Lower lobe of right lung (tissue), 2 donors: ENCODE results near the gene IMMP2L. TPM values are rescaled to one million over a fixed set of nuclear protein-coding genes. Genes with fewer than 3 reads are reported as not detected.
A peak's percentile ranks its signal among the peaks of the same experiment; 100 is the strongest.

Experiments used
- ATAC-seq, 2 donors: fragments of 200-7000 bp; cut with Tn5 transposase; one replicate each; pipeline ENCODE4 v1.9.1; 2020 to 2022; ENCODE audit warnings: mild to moderate bottlenecking in 2 of 2, moderate library complexity in 2 of 2
- DNase-seq: peaks from one replicate; pipeline ENCODE4 v3.0.0-alpha.2; 2020
- H3K27ac ChIP-seq: fragments of 200-600 bp; one replicate; pipeline ENCODE4 v1.8.0; 2022
- H3K27me3 ChIP-seq: fragments of 200-600 bp; one replicate; pipeline ENCODE4 v1.8.0; 2022; ENCODE audit warnings: low read depth
- H3K36me3 ChIP-seq: fragments of 200-600 bp; one replicate; pipeline ENCODE4 v1.8.0; 2022; ENCODE audit warnings: mild to moderate bottlenecking
- H3K4me1 ChIP-seq: fragments of 200-600 bp; one replicate; pipeline ENCODE4 v1.8.0; 2022
- H3K4me3 ChIP-seq: fragments of 200-600 bp; one replicate; pipeline ENCODE4 v1.8.0; 2022; ENCODE audit warnings: mild to moderate bottlenecking
- H3K9me3 ChIP-seq: fragments of 200-600 bp; one replicate; pipeline ENCODE4 v1.8.0; 2022
- intact Hi-C: fragments of 100-400 bp; cut with DNase I; formaldehyde crosslinking; loops from one replicate; pipeline ENCODE4 v1.11.0; 2022
- total RNA-seq: library from RNA; stranded (reverse); fragmentation: NEBNext Ultra II Directional; extraction: Animal tissue kit (Norgen Biotek cat#: 25700); gene quantifications from one replicate; pipeline ENCODE4 v1.2.1, GENCODE V29; 2021
- TF ChIP-seq, protein P1 (sequence below): fragments of 200-600 bp; IDR thresholded peaks from one replicate; pipeline ENCODE4 v1.8.0; 2022; ENCODE audit warnings: antibody characterized with exemption, mild to moderate bottlenecking
- donor health status: DM: no; HTN: yes; CAD: no; lungs with severe emphysema.

IMMP2L gene
- total RNA-seq, 1 donor from 2014 or later = 14.7 TPM

DNA sequence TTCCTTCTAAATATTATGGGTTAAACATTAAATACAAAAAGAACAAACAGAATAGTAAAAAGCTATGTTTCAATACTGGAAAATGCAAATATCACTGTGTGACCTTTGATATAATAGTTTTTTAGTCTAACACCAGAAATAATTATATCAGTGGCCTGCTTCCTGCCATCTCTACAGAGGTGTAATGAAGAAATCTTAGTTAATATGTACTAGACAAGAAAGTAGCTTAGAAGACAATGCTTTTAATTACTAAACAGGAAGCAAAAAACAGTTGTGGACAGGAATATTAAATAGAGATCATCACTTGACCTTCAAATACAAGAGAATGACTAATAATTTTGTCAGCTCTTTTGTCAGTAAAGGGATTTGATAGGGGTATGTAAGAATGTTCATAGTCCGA lies 518.7 kb downstream of the IMMP2L start:
- no peaks in the 10 kb centered on the region for H3K9me3 ChIP-seq
- TF ChIP-seq, protein P1, sequence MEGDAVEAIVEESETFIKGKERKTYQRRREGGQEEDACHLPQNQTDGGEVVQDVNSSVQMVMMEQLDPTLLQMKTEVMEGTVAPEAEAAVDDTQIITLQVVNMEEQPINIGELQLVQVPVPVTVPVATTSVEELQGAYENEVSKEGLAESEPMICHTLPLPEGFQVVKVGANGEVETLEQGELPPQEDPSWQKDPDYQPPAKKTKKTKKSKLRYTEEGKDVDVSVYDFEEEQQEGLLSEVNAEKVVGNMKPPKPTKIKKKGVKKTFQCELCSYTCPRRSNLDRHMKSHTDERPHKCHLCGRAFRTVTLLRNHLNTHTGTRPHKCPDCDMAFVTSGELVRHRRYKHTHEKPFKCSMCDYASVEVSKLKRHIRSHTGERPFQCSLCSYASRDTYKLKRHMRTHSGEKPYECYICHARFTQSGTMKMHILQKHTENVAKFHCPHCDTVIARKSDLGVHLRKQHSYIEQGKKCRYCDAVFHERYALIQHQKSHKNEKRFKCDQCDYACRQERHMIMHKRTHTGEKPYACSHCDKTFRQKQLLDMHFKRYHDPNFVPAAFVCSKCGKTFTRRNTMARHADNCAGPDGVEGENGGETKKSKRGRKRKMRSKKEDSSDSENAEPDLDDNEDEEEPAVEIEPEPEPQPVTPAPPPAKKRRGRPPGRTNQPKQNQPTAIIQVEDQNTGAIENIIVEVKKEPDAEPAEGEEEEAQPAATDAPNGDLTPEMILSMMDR = no peak
- H3K4me3 ChIP-seq = no peak overlapping the region
- no peak for ATAC-seq
- intact Hi-C loops = no loop called here
- H3K36me3 ChIP-seq = no peaks in the 10 kb centered on the region
- H3K27ac ChIP-seq = no peak overlapping the region
- no peaks in the 10 kb centered on the region for H3K27me3 ChIP-seq
- no peak for DNase-seq
- H3K4me1 ChIP-seq = no peaks in the 10 kb centered on the region

DNA sequence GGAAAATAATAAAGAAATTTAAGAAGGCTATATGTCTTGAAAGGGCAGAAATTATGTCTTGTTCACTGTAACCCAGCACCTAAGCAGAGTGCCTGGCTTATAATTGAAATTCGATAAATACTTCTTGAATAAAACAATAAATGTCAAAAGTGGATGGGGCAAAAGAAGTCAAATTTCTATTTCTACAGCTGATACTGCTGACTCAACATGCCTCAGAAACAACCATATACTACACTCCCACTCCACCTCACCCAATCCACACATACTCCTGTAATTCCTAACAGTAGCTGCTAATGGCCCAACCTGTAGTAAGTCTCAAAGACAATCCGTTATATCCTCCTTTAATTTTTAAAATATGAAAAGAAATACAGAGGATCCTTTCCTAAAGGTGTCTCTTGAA lies 519.5 kb downstream of the IMMP2L start:
- H3K36me3 ChIP-seq = no peaks in the 10 kb centered on the region
- H3K27ac ChIP-seq = no peak overlapping the region
- H3K4me3 ChIP-seq = no peak overlapping the region
- H3K4me1 ChIP-seq = no peaks in the 10 kb centered on the region
- TF ChIP-seq, protein P1 = no peak
- intact Hi-C loops = no loop called here
- ATAC-seq (no peak), DNase-seq (no peak)
- no peaks in the 10 kb centered on the region for H3K9me3 ChIP-seq
- no peaks in the 10 kb centered on the region for H3K27me3 ChIP-seq

DNA sequence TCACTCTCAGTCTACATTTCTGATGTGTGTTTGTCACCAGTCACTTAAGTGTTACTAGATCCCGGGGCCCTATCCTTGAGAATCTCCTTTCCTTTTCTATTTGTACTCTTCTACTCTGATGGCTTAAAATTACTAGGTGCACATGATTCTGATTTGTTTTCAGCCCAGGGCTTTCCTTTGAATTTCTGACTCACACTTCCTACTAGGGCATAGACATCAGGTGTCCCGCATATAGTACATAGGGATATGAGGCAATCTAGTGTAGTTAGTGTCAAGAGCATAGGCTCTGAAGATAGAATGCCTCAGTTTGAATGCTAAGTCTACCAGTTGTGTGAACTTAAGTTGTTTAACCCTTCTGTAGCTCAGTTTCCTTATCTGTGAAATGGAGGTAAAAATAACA lies 520.7 kb downstream of the IMMP2L start:
- Histone ChIP-seq H3K9me3 (no peaks in the 10 kb centered on the region), H3K36me3 (no peaks in the 10 kb centered on the region), H3K27me3 (no peaks in the 10 kb centered on the region), H3K4me3 (no peak overlapping the region), H3K27ac (no peak overlapping the region), H3K4me1 (no peaks in the 10 kb centered on the region)
- DNase-seq = no peak
- TF ChIP-seq, protein P1 = no peak
- intact Hi-C loops = no loop called here
- ATAC-seq = peak in 1 of 2 donors; percentile 57

DNA sequence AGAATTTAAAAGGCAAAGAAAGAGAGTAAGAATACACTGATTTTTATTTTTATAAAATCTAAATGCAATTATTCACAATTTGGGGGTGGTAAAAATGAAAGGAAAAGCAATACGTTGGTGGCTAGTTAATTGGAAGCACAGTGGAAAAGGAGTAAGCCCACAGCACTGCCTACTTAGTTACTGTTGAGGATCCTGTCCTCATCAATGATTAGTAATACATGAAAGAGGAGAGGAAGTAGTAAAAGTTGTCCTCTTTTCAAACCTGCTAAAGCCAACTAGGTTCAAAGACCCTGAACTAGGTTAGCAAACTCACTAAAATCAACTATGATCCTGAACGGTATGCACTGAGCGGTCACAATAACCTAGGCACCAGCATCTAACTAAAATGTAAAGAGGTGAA lies 524.1 kb downstream of the IMMP2L start:
- H3K27me3 ChIP-seq = no peaks in the 10 kb centered on the region
- no peak overlapping the region for H3K4me3 ChIP-seq
- no peaks in the 10 kb centered on the region for H3K36me3 ChIP-seq
- no peaks in the 10 kb centered on the region for H3K9me3 ChIP-seq
- H3K4me1 ChIP-seq = no peaks in the 10 kb centered on the region
- no peak overlapping the region for H3K27ac ChIP-seq
- intact Hi-C loops = no loop called here
- TF ChIP-seq, protein P1 = no peak
- ATAC-seq = no peak
- DNase-seq = no peak

- no peak overlapping the region for H3K27ac ChIP-seq
- peaks cover 6% of the 10 kb centered on the region for H3K4me1 ChIP-seq
- DNase-seq (no peak), ATAC-seq (no peak)
- H3K4me3 ChIP-seq = no peak overlapping the region
- no peaks in the 10 kb centered on the region for H3K9me3 ChIP-seq
- H3K36me3 ChIP-seq = no peaks in the 10 kb centered on the region
- TF ChIP-seq, protein P1 = no peak
- H3K27me3 ChIP-seq = no peaks in the 10 kb centered on the region
- intact Hi-C loops = no loop called here
Observed at GRCh38 chr7:111031916-111032315, 530.4 kb downstream of the IMMP2L start.

DNA sequence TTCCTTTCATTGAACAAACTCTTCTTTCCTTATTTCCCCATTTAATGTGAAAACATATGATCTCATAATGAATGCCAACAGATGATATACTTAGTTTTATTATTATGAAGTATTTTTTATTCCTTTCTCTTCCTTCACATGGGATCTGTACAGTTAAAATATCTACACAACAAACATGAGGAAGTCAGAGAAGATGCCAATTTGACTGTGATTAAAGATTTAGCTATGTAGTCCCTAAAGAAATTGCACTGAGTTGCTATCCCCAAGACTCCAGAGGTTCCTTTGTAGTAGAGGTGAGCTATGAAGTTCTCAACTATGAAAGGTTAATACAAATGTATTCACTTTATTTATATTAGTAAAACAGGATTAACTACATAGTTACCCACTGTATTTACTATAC lies 532.0 kb downstream of the IMMP2L start:
- Histone ChIP-seq H3K27ac (no peak overlapping the region), H3K27me3 (no peaks in the 10 kb centered on the region), H3K4me1 (peaks cover 6% of the 10 kb centered on the region), H3K4me3 (no peak overlapping the region), H3K36me3 (no peaks in the 10 kb centered on the region), H3K9me3 (no peaks in the 10 kb centered on the region)
- no peak for DNase-seq
- no peak for ATAC-seq
- intact Hi-C loops = no loop called here
- TF ChIP-seq, protein P1 = no peak
